GM21737 (cell line): ENCODE measurements around the gene CD164L2.

Experiments used
- ATAC-seq: cut with Tn5 transposase; IDR thresholded peaks from one replicate; pipeline ENCODE4 v1.9.1; 2021; ENCODE audit warnings: mild to moderate bottlenecking, moderate library complexity; ENCODE audit not compliant: unreplicated experiment

The CD164L2 gene

GRCh38 chr1:27365372-27366112, 17.6 kb downstream of the CD164L2 start:
- no peak for ATAC-seq

- ATAC-seq: no peak
These were observed 18.3 kb downstream of the CD164L2 start for GRCh38 chr1:27364696-27365371.

GRCh38 chr1:27363766-27364695, 19.1 kb downstream of the CD164L2 start:
- no peak for ATAC-seq

GRCh38 chr1:27361553-27361952, 21.6 kb downstream of the CD164L2 start:
- no peak for ATAC-seq

- no peak for ATAC-seq
These were observed 22.1 kb downstream of the CD164L2 start for GRCh38 chr1:27361044-27361402.

GRCh38 chr1:27360159-27361043, 22.7 kb downstream of the CD164L2 start:
- ATAC-seq: no peak

GRCh38 chr1:27359822-27360158, 23.3 kb downstream of the CD164L2 start:
- ATAC-seq: no peak

- ATAC-seq: no peak
These were observed 24.2 kb downstream of the CD164L2 start for GRCh38 chr1:27358928-27359313.

GRCh38 chr1:27358038-27358927, 24.9 kb downstream of the CD164L2 start:
- no peak for ATAC-seq

GRCh38 chr1:27357281-27358037, 25.7 kb downstream of the CD164L2 start:
- no peak for ATAC-seq

- ATAC-seq: no peak
These were observed 26.4 kb downstream of the CD164L2 start for GRCh38 chr1:27356619-27357280.

GRCh38 chr1:27356277-27356618, 26.9 kb downstream of the CD164L2 start:
- no peak for ATAC-seq

GRCh38 chr1:27355683-27356082, 27.4 kb downstream of the CD164L2 start:
- no peak for ATAC-seq

GRCh38 chr1:27353629-27354028, 29.5 kb downstream of the CD164L2 start:
- ATAC-seq: no peak

- ATAC-seq: no peak
These were observed 30.0 kb downstream of the CD164L2 start for GRCh38 chr1:27353166-27353565.

GRCh38 chr1:27351541-27352107, 31.5 kb downstream of the CD164L2 start:
- ATAC-seq: no peak

GRCh38 chr1:27350663-27351540, 32.2 kb downstream of the CD164L2 start:
- no peak for ATAC-seq
